Gastroesophageal sphincter (tissue), 3 donors: ENCODE data around the gene ARID1B.

Experiments used
- POLR2A ChIP-seq, 2 donors: fragments of 450-650 bp; IDR thresholded peaks; one replicate each; pipeline ENCODE4 v1.6.1; 2017; ENCODE audit warnings: antibody characterized with exemption in 2 of 2, mild to moderate bottlenecking in 2 of 2, moderate library complexity in 1 of 2
- TF ChIP-seq, protein P1 (sequence below), 4 experiments: fragments of 200-600 bp in 2 of 4; fragments of 450-650 bp in 2 of 4; sonication (generic) in 1 of 4; IDR thresholded peaks; one replicate each; pipeline ENCODE4 v1.5.1; 2017 to 2019; ENCODE audit warnings: antibody characterized with exemption in 4 of 4, mild to moderate bottlenecking in 2 of 4, moderate library complexity in 2 of 4

DNA sequence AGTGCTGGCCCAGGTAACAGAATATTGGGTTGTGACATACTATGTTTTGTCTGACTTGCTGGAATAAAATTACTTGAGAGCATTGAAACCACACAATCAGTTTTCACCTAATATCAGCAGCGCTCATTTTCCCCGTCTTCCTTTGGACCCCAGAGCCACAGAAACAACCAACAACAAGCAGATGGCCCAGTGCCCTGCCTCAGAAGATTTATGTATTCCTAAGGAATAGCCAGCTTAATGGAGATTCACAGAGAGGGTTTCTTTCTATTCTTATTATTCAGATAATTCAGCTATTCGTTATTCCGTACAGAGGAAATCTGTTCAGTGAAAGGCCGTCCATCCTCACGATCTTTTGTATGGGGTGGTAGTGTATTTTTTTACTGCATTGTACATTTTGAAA, 391.3 kb downstream of the ARID1B start:
- TF ChIP-seq, protein P1, sequence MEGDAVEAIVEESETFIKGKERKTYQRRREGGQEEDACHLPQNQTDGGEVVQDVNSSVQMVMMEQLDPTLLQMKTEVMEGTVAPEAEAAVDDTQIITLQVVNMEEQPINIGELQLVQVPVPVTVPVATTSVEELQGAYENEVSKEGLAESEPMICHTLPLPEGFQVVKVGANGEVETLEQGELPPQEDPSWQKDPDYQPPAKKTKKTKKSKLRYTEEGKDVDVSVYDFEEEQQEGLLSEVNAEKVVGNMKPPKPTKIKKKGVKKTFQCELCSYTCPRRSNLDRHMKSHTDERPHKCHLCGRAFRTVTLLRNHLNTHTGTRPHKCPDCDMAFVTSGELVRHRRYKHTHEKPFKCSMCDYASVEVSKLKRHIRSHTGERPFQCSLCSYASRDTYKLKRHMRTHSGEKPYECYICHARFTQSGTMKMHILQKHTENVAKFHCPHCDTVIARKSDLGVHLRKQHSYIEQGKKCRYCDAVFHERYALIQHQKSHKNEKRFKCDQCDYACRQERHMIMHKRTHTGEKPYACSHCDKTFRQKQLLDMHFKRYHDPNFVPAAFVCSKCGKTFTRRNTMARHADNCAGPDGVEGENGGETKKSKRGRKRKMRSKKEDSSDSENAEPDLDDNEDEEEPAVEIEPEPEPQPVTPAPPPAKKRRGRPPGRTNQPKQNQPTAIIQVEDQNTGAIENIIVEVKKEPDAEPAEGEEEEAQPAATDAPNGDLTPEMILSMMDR (IDR thresholded peaks at IDR 0.05), result no peak
- no peak for TF ChIP-seq POLR2A (IDR thresholded peaks at IDR 0.05)
